Measurements from ENCODE around the gene CAMTA2.

The CAMTA2 gene

DNA sequence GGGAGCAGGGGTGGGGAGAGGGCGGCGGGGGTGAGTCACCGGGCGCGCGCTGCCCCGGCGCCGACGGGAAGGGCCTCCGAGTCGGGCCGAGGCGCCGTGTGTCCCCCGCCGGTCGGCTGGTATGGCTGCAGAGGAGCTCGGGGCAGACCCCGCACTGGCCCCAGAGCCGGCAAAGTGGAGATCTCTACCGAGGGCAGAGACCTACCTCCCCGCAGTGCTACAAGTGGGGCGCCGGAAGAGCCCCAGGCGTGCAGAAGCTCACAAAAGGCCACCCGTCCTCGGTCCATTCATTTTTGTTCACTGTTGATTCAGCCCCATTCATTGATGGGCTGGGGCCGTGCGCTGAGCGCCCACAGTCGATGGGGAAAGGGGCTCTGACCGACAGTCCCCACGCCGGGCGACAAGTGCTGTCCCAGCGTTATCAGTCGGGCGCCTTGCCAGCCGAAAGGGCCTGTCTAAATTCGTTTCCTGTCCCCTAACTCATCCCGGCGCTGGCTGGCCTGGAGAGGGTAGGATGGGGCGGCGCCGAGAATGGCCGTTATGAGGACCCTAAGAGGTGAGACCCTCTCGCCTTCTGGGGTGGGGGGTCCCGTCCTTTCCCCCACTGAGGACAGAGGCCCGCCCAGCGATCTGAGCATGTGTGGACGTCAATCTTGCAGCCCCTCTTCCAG is 37.3 kb downstream of the CAMTA2 start:
- H3K27ac ChIP-seq = peak overlapping the region; percentile 78 to 100 (median 99)
- H3K4me3 ChIP-seq = peak overlapping the region; percentile 91 to 100 (median 99)

DNA sequence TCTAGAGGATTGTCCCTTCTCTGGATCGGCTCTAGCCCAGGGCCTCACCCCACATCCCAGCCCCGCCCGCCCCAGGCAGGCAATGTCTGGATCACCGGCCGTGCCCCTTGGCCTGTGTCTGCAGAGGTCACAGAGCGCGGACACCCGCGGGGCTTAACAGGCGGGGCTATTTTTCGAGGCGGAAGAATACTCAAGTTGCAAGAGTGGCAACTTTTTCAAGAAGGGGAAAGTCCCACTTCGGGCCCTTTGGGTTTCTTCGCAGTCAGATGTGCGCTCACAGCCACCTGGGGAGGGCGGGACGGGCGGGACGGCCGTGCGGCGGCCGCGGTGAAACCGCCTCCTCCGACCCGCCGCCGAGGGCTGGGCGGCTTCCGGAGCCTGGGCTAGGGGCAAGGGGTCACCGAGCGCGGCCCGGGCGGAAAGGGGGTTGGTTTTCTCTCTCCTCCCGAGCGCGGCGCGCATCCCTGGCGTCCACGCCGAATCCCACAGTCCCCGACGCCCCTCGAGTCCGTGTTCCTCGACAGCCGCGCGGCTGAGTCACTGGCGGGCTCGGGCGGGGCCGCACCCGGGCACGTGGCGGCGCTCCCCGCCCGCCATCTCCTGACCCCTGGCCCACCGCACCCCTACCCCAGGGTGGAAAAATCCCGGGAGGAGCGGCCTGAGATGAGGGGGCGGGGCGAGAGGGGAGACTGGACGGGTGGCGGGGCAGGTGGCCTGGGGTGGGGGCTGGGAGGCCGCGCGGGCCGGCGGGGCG is 38.0 kb downstream of the CAMTA2 start:
- peak overlapping the region; percentile 78 to 100 (median 99) for H3K27ac ChIP-seq
- H3K4me3 ChIP-seq = peak overlapping the region; percentile 91 to 100 (median 99)

DNA sequence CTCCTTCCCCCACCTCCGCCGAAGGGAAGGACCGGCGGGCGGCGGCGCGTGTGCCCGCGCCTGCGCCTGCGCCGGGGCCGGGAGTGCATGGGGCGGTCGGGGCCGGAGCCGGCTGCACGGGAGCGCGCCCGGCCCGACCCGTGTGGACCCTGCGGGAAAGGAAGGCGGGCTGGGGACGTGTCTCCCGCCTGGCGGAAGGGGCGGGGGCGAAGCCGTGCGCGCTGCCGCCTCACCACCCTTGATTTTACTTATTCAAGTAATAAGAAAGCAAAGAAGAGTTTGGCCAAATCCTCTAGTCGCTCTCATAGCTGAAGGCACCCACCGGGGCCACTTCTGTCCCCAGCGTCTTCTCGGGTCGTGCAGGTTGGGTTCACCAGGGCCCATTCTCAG is 38.5 kb downstream of the CAMTA2 start:
- peak overlapping the region; percentile 91 to 100 (median 99) for H3K4me3 ChIP-seq

DNA sequence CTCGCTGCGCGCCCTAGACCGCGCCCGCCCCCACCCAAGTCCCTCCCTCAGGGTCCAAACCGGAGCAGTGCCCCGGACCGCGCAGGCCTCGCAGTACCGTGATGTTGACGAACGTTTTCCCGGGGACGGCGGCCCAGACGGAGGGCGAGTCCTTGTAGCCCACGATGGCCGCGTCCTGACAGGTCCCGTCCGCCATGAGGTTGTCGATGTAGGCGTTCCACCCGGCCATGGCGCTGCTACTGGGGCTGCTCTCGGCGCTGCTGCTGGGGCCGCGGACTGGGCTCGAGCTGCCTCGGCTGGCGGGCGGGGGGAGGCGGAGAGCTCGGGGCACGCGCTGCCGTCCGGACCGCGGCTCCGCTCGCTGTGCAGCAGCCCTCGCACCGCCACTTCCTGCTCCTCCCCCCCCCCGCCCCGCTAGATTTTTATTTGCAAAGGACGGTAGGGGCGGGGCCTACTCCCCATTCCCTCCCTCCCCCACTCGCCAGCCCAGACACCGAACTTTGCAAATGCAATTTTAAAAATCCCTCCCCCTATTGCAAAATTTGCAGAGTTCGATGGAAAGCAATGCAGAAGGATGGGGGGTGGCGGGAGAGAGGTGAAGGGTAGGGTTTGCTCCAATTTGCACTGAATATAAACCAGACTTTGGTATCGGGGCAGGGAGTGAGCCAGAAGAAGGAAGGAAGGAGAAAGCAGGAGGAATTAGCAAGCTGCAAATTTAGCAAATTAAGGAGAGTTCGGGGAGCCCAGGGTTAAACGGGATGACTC is 39.1 kb downstream of the CAMTA2 start, which contains the start of gene PFN1:
PFN1 (minus strand) TSS at position 365 of the 765 bp plus-strand sequence; CDS start at position 229, 136 bp downstream.
- Histone ChIP-seq H3K4me3 (peak within 1 kb of the TSS; percentile 91 to 100 (median 99)), H3K27ac (peak within 1 kb of the TSS; percentile 83 to 100 (median 99))

More for the DNA sequence above, 38.5 kb downstream of the CAMTA2 start:
- H3K27ac ChIP-seq = peak overlapping the region; percentile 78 to 100 (median 99)

DNA sequence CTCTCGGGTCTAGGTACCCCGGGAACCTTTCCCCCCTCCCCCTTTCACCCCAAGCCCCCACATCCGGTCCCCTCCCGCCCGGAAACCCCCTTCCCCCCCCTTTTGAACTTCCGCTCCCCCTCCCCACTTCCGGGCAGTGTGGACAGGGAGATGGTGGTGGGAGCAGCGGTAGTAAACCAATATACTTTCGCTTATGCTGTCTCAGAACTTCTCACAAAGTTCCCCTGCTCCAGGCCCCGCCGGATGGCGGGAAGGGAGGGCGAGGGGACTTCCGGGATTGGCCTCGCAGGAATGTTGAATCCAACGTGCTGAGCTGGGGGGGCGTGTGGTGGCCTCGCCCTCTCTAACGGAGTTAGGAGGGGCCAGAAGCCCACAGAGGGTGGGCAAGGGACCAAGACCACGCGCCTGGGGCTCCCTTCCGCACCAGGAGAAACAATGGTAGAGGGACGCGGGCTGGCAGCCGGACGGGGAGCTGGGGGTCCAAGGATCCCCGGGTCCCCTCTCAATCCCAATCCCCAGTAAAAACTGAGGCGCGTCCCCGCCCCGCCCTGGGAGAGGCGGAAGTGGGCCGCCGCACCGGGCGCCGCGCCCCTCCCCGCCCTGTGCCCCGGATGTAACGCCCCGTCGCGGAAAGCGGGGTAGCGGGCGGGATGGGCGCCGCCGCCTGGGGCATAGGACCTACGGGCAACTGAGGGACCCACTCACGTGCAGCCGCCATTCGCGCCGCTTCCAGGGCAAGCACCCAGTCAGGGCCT is 39.9 kb downstream of the CAMTA2 start:
- H3K4me3 ChIP-seq = peak overlapping the region; percentile 91 to 100 (median 99)
- H3K27ac ChIP-seq = peak overlapping the region; percentile 83 to 100 (median 99)

GRCh38 chr17:4947010-4947410 is 40.5 kb downstream of the CAMTA2 start:
- H3K4me3 ChIP-seq = peak overlapping the region; percentile 91 to 100 (median 99)
- peak overlapping the region; percentile 83 to 100 (median 99) for H3K27ac ChIP-seq

GRCh38 chr17:4946312-4946976 is 41.0 kb downstream of the CAMTA2 start:
- Histone ChIP-seq H3K4me3 (peak overlapping the region; percentile 91 to 100 (median 99)), H3K27ac (peak overlapping the region in 19 of 21 experiments; percentile 90 to 100 (median 99))

GRCh38 chr17:4945944-4946280 is 41.6 kb downstream of the CAMTA2 start:
- peak overlapping the region in 20 of 21 experiments; percentile 45 to 100 (median 98) for H3K27ac ChIP-seq
- H3K4me3 ChIP-seq = peak overlapping the region; percentile 91 to 100 (median 99)

DNA sequence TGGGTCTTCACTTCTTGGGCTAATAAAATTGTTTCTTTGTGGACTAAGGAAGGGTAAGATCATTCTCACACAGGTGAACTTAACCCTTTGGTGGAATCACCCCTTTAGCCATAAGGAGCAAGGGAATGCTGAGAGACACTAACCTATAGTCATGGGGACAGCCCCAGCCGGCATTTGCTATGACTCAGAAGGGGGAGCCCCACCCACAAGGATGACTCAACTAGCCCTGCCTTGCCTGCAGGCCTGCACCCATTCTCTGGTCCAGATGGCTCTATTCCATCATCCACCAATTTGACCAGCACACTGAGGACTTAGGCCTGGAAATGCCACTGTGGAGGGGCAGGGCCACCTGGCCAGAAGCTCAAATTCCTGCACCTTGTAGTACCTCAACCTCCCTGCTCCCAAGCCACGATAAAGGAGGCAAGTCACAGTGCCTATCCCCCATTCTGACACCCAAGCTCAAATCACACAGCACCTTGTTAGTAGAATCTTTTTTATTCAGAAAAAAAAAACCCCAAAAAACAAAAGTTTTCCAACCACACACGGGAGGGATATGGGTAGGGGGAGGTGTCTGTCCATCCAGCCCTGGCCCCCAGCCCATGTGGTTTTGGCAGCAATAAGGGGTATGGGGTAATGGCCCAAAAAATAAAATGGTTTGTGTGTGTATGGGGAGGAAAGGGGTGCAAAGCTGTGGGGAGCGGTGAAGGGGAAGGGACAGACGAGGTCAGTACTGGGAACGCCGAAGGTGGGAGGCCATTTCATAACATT is 42.1 kb downstream of the CAMTA2 start:
- H3K4me3 ChIP-seq = peak overlapping the region in 6 of 7 experiments; percentile 91 to 100 (median 99)

DNA sequence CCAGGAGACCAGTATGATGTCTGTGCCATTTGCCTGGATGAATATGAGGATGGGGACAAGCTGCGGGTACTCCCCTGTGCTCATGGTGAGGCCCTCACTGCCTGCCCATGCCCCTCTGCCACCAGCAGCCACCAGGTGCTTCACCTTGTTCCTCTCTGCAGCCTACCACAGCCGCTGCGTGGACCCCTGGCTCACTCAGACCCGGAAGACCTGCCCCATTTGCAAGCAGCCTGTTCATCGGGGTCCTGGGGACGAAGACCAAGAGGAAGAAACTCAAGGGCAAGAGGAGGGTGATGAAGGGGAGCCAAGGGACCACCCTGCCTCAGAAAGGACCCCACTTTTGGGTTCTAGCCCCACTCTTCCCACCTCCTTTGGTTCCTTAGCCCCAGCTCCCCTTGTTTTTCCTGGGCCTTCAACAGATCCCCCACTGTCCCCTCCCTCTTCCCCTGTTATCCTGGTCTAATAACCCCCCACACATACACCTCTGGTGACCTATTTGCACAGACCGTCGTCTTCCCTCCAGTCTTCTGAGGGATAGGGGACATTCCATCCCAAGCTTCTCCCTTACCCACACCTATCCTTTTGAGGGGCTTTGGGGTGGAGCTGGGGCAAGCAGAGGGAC is 42.8 kb downstream of the CAMTA2 start:
- H3K27ac ChIP-seq = peak overlapping the region in 20 of 21 experiments; percentile 7 to 100 (median 98)
- peak overlapping the region in 5 of 7 experiments; percentile 2 to 100 (median 99) for H3K4me3 ChIP-seq

More for the DNA sequence above, 42.1 kb downstream of the CAMTA2 start:
- H3K27ac ChIP-seq = peak overlapping the region in 20 of 21 experiments; percentile 45 to 100 (median 98)

DNA sequence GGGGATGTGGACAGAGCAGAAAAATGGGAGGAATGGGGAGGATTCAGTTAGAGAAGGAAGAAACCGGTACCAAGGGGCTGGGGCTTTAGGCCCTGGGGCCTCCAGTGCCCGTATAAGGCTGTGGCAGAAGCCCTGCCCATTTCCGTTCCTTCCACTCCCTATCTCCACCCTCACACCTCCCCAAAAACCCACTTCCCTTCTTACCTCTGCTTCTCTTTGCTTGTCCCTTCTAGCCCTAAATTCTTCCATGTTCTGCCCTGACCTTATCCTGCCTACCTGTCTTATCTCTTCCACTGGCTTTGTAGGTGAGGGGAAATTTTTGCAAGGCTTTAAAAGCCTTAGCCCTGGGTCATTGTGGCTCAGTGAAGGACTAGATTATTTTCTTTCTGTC is 43.3 kb downstream of the CAMTA2 start:
- H3K27ac ChIP-seq = peak overlapping the region in 20 of 21 experiments; percentile 7 to 100 (median 98)
- peak overlapping the region in 3 of 7 experiments; percentile 9 to 100 (median 99) for H3K4me3 ChIP-seq

DNA sequence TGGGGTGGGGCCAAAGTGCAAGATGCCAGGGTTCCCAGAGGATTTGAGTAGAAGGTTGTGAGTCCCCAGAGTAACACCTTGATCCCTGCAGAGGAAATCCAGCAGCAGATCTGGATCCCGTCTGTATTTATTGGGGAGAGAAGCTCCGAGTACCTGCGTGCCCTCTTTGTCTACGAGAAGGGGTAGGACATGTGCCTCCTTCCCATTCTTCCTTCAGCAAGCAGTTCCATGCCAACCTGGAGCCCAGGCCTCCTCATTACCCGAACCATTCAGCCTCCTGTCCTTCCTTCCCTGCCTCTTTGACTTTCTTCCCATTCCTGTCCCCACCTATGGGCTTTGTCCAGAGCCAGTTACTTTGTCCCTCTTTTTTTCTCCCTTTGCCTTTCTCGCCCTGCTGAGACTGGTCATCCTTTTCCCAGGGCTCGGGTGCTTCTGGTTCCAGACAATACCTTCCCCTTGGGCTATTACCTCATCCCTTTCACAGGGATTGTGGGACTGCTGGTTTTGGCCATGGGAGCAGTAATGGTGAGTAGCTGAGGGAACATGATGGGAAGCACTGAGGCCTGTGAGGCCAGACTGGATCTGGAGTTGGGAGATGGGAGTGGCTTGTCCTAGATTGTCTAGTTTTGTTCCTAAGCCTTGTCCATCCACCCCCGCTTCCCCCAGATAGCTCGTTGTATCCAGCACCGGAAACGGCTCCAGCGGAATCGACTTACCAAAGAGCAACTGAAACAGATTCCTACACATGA is 44.5 kb downstream of the CAMTA2 start:
- H3K27ac ChIP-seq = peak overlapping the region in 11 of 21 experiments; percentile 7 to 100 (median 99)
- no peak overlapping the region for H3K4me3 ChIP-seq

DNA sequence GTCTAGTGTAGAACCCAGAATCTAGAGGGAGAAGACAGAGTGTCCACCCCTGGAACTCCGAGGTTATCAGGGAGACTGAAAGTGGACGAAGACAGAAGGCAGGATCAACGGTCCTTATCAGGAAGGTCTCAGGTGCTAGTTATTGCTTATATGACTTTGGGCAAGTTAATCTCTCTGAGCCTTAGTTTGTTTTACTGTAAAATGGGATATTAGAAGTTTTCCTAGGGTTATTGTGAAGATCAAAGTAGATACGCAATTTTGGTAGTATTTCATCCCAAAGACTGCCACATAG is 46.2 kb downstream of the CAMTA2 start:
- Histone ChIP-seq H3K4me3 (peak overlapping the region; percentile 42 to 89 (median 77)), H3K27ac (peak overlapping the region in 19 of 21 experiments; percentile 87 to 100 (median 97))

DNA sequence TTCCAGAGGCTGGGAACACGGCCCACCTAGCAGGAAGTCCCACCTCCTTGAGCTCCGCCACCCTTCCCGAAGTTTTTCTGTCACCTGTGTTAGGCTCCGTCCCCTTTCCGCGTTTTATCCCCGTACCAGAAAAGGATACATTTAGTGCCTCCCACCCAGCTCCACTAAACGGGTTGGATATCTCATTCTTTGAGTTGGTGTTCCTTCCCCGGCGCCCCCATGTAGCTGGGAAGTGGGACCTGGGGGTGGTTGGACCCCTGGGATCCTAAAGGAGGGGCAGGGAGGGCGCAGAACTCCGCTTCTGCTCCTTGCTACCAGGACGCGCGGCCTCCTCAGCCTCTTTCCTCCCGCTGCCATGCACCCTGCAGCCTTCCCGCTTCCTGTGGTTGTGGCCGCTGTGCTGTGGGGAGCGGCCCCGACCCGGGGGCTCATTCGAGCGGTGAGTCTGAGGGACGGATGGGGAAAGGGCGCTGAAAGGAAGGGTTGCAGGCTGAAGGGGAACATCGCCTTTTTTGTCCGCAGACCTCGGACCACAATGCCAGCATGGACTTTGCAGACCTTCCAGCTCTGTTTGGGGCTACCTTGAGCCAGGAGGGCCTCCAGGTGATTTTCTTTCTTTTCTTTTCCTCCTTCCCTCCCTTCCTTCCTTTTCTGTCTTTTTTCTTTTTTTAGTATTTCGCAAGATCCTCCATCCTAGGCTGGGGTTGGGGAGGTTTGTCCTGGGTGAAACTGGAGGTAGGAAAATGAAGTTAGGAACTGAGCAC is 46.7 kb downstream of the CAMTA2 start:
- Histone ChIP-seq H3K27ac (peak overlapping the region; percentile 50 to 100 (median 96)), H3K4me3 (peak overlapping the region; percentile 42 to 89 (median 77))

DNA sequence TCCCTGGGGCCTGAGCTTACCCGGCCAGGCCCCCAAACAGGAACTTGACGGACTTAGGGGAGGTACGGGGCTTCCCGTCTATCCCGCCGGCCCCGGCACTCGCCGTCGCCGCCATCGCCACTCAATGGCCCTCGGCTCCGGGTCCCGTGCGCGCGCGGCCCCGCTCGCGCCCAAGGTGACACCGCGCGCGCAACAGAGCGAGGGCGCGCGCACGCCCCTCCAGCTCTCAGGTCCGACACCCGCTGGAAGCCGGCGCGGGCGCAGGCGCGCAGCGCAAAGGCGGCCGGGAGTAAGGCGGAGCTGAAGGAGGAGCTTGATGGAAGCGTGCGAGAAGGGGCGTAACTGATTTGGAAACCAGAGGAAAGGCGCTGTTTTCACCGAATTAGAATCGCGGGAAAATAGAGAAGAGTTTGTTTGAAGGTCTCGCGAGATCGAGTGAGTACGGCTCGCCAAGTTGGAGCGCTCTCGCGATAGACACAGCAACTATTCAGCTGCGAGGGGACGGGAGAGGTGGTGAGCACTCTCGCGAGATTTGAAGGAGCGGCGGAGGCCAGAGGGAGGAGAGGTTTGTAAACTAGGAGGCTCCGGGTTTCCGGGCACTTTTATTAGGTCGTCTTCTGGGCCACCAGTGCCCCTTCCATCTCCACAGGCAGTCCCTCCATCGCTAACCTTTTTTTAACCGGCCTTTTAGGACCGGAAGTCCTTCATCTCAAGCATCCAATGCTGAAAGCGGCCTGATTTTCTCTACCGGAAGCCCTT is 47.5 kb downstream of the CAMTA2 start, which contains the start of the genes RNF167 and SLC25A11:
RNF167 (plus strand) TSS at position 473 of the 759 bp plus-strand sequence. CDS start 642 bp downstream, outside the sequence.
SLC25A11 (minus strand) TSS at position 251 of the 759 bp plus-strand sequence; CDS start at position 115, 136 bp downstream.
- Histone ChIP-seq H3K27ac (peak within 1 kb of the TSS; percentile 68 to 100 (median 96)), H3K4me3 (peak within 1 kb of the TSS; percentile 42 to 89 (median 77))

Measured in skin epidermis (tissue), 12 donors.